HEK293T (cell line): ENCODE results near the gene ZSWIM9.

Source experiments
- ARNT ChIP-seq: fragments of 450-650 bp; IDR thresholded peaks from 2 replicates; pipeline ENCODE4 v1.6.1; 2017; ENCODE audit warnings: mild to moderate bottlenecking
- BHLHE40 ChIP-seq: fragments of 450-650 bp; IDR thresholded peaks from 2 replicates; pipeline ENCODE4 v1.6.1; 2016; ENCODE audit warnings: mild to moderate bottlenecking, moderate library complexity, borderline replicate concordance
- ELF4 ChIP-seq: fragments of 450-650 bp; IDR thresholded peaks from 2 replicates; pipeline ENCODE4 v1.6.1; 2017; ENCODE audit warnings: antibody characterized with exemption
- FOXA1 ChIP-seq: fragments of 450-650 bp; IDR thresholded peaks from 2 replicates; pipeline ENCODE4 v1.6.1; 2016; ENCODE audit warnings: mild to moderate bottlenecking
- FOXK2 ChIP-seq: fragments of 450-650 bp; IDR thresholded peaks from 2 replicates; pipeline ENCODE4 v1.6.1; 2016; ENCODE audit warnings: mild to moderate bottlenecking
- FOXM1 ChIP-seq: fragments of 450-650 bp; IDR thresholded peaks from 2 replicates; pipeline ENCODE4 v1.6.1; 2017; ENCODE audit warnings: mild to moderate bottlenecking, borderline replicate concordance
- HDGF ChIP-seq: fragments of 450-650 bp; IDR thresholded peaks from 2 replicates; pipeline ENCODE4 v1.6.1; 2017; ENCODE audit warnings: antibody characterized with exemption, borderline replicate concordance
- NFRKB ChIP-seq: fragments of 450-650 bp; IDR thresholded peaks from 2 replicates; pipeline ENCODE4 v1.6.1; 2016; ENCODE audit warnings: mild to moderate bottlenecking, moderate library complexity
- PKNOX1 ChIP-seq: fragments of 450-650 bp; IDR thresholded peaks from 2 replicates; pipeline ENCODE4 v1.6.1; 2016
- SP1 ChIP-seq: fragments of 450-650 bp; IDR thresholded peaks from 2 replicates; pipeline ENCODE4 v1.6.1; 2017
- SUZ12 ChIP-seq: fragments of 450-650 bp; IDR thresholded peaks from 2 replicates; pipeline ENCODE4 v1.6.1; 2016; ENCODE audit warnings: mild to moderate bottlenecking
- TARDBP ChIP-seq: fragments of 450-650 bp; IDR thresholded peaks from 2 replicates; pipeline ENCODE4 v1.6.1; 2016
- ZNF384 ChIP-seq: fragments of 450-650 bp; IDR thresholded peaks from 2 replicates; pipeline ENCODE4 v1.6.1; 2016

- TF ChIP-seq SP1 (no peak), ARNT (no peak), HDGF (no peak), FOXK2 (no peak), FOXM1 (no peak), BHLHE40 (no peak), ELF4 (no peak), TARDBP (no peak), FOXA1 (no peak), NFRKB (no peak), SUZ12 (no peak), PKNOX1 (no peak), ZNF384 (no peak)
Measured at GRCh38 chr19:48149430-48149829, 21.1 kb upstream of the ZSWIM9 start.
